HG02610 (cell line): ENCODE results near the gene MRPS25.

Experiments
- ATAC-seq: cut with Tn5 transposase; IDR thresholded peaks from one replicate; pipeline ENCODE4 v1.9.1; 2021; ENCODE audit warnings: mild to moderate bottlenecking, moderate library complexity; ENCODE audit not compliant: unreplicated experiment

The MRPS25 gene

DNA sequence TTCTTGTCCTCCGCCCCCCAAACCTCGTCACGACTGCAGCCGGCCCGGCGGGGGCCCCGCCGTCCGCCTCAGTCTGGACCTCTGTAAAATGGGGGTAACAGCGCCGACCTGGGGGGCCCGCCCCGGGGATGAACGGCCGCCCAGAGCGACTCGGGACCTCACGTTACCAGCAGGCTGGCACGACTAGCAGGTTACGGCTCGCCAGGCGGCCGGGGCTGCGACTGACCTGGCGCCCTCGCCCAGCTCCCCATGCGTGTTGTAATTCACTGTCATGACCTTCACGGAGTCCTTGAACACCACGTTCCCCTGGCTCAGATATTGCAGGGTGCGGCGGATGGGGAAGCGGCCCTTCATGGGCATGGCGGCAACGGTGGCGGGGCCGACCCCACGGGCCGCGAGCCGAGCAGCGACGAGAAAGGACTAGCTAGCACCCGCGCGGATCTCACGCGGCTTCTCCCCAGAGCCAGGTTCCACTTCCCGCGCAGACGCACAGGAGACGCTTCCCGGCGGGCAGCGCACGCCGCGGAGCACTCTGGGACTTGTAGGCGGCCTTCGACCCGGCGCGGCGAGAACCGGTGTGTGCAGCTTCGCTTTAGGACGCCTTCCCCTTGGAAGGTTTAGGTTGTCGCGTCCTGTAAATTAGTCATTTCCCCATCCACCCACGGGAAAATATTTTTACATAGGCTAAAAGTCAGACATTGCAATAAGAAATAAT lies at the start of gene MRPS25:
Gene MRPS25 (minus strand): TSS at position 481 of the 715 bp plus-strand sequence. CDS start 121 bp downstream, at position 360.
- peak; percentile 95 for ATAC-seq

DNA sequence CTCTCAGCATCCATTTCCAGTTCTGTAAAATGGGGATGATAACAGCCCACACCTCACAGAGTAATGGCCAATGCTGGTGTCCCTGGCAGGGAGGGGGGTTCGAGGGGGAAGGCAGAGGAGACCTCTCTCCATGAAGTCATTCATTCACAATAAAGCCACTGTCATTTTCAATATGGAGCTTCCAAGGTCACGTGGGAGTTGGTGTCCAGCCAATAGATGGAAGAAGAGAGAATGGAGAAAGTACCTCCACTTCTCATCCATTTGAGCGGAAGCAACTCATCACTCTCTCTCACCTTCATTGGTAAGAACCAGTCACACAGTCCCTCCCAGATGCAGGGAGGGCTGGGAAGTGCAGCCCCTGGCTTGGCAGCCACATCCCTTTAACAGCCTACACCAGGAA lies 48.8 kb upstream of the MRPS25 start:
- ATAC-seq, result no peak

GRCh38 chr3:15113471-15113870 lies 48.4 kb upstream of the MRPS25 start:
- no peak for ATAC-seq

GRCh38 chr3:15112011-15112410 lies 46.9 kb upstream of the MRPS25 start:
- no peak for ATAC-seq

- no peak for ATAC-seq
These were observed 45.1 kb upstream of the MRPS25 start for GRCh38 chr3:15110206-15110605.

- ATAC-seq, result no peak
These were observed 43.8 kb upstream of the MRPS25 start for GRCh38 chr3:15108869-15109268.

GRCh38 chr3:15108082-15108545 lies 43.0 kb upstream of the MRPS25 start:
- ATAC-seq, result peak; percentile 51

DNA sequence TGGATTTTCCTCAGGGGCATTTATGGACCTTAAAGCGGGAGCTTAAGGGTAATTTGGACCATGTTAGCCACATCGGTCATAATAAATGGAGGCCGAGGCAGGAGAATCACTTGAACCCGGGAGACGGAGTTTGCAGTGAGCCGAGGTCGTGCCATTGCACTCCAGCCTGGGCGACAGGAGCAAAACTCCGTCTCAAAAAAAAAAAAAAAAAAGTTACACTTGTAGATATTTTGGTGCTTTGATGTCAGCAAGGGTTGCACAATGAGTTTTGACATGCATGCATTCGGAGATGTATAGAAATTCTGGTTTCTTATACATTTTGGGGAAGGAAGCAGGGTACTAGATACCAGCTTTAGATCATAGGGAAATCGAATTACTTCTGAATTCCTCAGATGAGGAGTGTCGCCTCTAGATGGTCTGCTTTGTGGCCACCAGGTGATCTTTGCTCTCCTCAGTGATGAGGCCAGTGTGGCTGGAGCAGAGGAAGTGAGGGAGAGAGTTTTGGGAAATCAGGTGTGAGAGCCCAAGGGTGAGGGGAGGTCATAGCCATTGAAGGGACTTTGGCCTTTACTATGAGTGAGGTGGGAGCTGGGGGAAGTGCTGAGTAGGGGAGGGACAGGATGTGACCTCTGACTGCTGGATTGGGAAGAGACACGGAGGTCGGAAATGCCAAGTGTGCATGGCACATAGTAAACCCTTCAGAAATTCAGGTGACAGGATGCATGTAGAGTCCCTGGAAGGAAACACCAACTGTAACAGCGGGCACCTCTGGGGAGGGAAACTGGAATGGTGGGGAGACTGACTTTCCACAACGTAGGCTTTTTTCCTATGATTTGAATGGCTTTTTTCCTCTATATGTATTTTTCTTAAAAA lies 42.2 kb upstream of the MRPS25 start:
- ATAC-seq, result no peak

- no peak for ATAC-seq
These were observed 37.7 kb upstream of the MRPS25 start for GRCh38 chr3:15102836-15103235.

- ATAC-seq, result no peak
These were observed 37.1 kb upstream of the MRPS25 start for GRCh38 chr3:15102256-15102655.

DNA sequence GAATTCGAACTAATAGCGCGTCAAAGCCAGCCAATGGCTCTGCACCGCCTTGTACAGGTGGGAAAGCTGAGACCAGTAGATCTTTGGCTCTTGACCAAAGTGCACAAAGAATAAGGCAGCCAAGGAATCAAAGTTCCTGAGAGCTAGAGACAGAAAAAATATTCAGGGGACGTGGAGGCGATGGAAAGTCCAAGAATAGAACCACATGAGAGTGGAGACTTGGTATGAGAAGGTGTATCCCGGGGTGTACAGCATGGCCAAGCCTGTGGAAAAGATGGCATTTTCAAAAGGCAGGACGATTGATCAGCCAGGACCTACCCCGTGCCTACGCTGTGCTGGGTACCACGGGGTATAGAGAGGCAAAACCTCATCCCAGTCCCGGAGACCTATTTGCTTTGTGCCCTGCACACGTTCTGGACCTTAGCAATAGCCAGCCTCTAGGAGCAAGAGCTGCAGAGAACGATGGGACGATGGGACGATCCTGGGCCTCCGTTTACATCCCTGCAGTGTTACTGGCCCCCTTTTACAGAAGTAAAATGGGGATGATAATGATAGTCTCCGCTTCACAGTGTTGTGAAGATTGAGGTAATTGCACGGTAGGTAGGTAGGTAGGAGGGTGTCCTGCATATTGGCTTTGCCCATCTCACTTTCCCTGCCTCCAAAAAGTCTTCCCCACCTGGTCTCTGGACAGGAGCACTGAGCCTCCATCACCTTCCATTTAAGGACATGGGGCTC lies 34.4 kb upstream of the MRPS25 start:
- ATAC-seq, result peak; percentile 12

- peak; percentile 85 for ATAC-seq
These were observed 33.6 kb upstream of the MRPS25 start, which contains the start of gene RBSN for GRCh38 chr3:15098503-15099363. Gene RBSN, minus strand, starts transcription at chr3:15099148. Its CDS starts 3,028 bp downstream, at chr3:15096120.

- no peak for ATAC-seq
These were observed 32.8 kb upstream of the MRPS25 start for GRCh38 chr3:15097891-15098290.

DNA sequence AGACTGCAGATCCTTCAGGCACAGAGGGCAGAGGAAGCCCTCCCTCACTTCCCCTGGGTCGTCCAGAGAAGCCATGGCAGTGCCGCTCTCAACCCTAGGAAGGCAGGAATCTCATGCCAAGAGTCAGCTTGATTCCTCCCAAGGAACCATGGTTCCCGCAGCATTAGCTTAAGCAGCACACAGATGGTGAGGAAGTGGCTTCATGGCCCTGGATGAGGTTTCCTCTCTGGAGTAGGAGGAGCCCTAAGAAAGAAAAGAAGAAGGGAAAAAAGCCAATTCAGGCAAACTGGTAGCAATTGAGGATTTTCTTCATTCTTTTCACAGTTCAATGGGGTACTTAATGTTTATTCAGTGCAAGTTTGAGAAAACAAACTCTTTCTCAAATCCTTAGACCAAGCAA lies 30.9 kb upstream of the MRPS25 start:
- ATAC-seq, result no peak

- ATAC-seq, result no peak
These were observed 29.2 kb upstream of the MRPS25 start for GRCh38 chr3:15094187-15094875.

DNA sequence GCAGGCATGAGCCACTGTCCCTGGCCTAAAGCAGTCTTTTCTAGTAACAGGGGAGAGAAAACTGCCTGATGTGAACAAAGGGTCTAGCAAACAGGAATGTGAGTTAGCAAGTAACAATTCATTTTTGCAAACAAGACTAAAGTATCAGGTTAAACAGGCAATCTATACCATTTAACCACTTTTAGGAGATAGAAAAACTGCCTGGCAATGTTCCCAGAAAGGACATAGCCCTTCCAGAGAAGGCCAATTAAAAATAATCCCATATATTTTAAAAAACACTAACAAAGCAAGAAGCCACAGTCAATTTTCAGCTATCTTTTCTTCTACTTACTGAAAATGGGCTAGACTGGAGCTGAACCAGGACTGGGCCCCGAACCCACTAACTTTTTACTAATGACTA lies 27.6 kb upstream of the MRPS25 start:
- no peak for ATAC-seq

DNA sequence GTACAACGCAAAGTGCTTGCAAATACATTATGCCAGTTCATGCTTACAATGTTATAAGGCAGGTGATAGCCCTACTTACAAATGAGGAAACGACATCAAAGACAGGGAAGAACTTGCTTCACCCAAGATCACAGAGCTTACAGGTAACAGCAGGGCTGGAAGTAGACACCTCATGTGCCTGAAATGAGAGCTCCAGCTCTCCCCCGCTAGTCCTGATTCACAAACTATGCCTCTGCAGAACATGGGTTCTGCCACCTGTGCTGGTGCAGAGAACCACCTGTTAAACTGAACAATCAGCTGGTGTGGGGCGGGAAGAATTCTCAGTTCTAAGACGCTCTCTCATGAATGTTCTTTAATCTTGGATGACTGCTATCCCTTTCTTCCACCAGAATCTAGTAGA lies 26.5 kb upstream of the MRPS25 start:
- no peak for ATAC-seq

- ATAC-seq, result no peak
These were observed 24.1 kb upstream of the MRPS25 start for GRCh38 chr3:15089201-15089600.

DNA sequence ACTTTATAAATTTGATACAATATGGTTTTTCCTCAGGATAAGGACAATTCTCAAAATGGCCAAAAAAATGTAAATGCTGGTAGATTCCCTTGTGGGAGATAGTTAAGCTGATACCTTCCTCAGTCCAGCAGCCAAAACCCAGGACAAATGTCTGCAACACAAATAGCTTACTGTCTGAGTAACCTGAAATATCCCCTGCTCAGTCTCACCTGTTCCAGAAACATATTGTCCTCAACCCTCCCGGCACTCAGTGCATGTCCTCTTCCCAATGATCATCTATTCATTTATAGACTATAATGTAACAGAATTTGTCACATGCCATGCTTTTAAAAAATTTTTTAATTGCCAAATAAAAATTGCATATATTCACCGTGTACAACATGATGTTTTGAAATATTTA lies 21.6 kb upstream of the MRPS25 start:
- no peak for ATAC-seq

DNA sequence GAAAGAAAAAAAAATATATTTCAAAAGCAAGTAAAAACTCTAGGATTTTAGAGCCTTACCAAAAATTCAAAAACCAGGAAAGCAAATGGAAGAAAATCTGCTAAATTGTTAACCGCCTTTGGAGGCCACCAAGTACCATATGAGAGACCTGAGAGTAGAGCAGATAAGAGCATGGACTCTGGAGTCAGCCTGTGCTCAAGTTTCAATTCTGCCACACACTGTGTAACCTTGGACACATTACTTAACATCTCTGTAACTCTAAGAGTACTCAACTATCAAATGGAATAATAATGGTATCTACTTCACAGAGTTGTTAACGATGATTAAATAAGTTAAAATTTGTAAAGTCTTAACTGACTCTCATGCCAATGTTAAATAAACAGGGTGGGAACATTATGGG lies 21.1 kb upstream of the MRPS25 start:
- ATAC-seq, result no peak
